Activated T-helper 2 cell treated with anti-CD3 and anti-CD28 coated beads, Interferon-gamma antibody, Interleukin-2, Interleukin-4, amounts not matched to agents 10 μg/mL and 5 μg/mL and 100 μg/mL, durations not matched to agents 14 hours and 24 hours and 36 hours (primary cell): ENCODE data around the gene TMTC2. TPM values are rescaled to one million over a fixed set of nuclear protein-coding genes. Genes with fewer than 3 reads are reported as not detected.
"Not testable (repeated sequence)": the region's sequence is repeated elsewhere in the genome, so short reads cannot be mapped to it uniquely, and the experiment has no call there.

ENCODE experiments used
- DNase-seq: peaks from one replicate; pipeline ENCODE4 v3.0.0; 2021; ENCODE audit warnings: low spot score
- H3K27ac Mint-ChIP-seq: one replicate; pipeline ENCODE4 v1.8.0; 2021; ENCODE audit warnings: mixed read lengths
- H3K27me3 Mint-ChIP-seq: one replicate; pipeline ENCODE4 v1.8.0; 2021; ENCODE audit warnings: low read depth, mixed read lengths
- H3K36me3 Mint-ChIP-seq: one replicate; pipeline ENCODE4 v1.8.0; 2021; ENCODE audit warnings: low read depth, mixed read lengths
- H3K4me1 Mint-ChIP-seq: one replicate; pipeline ENCODE4 v1.8.0; 2021; ENCODE audit warnings: low read depth, mixed read lengths
- H3K4me3 Mint-ChIP-seq: one replicate; pipeline ENCODE4 v1.8.0; 2021; ENCODE audit warnings: low read depth, mild to moderate bottlenecking, moderate library complexity, mixed read lengths
- H3K9me3 Mint-ChIP-seq: one replicate; pipeline ENCODE4 v1.8.0; 2021; ENCODE audit warnings: mixed read lengths
- intact Hi-C: fragments of 100-400 bp; cut with micrococcal nuclease; formaldehyde crosslinking; loops from one replicate; pipeline ENCODE4 v1.15.1; 2023
- total RNA-seq: library from RNA; stranded (reverse); gene quantifications from 2 replicates; pipeline ENCODE4 v1.2.3, GENCODE V29; 2022

Gene TMTC2
- total RNA-seq, 1 donor from 2014 or later: 2.5 TPM

- Mint-ChIP-seq H3K9me3 (no peaks in the 10 kb centered on the region), H3K36me3 (no peaks in the 10 kb centered on the region), H3K4me3 (no peak overlapping the region), H3K27ac (no peak overlapping the region), H3K4me1 (no peaks in the 10 kb centered on the region), H3K27me3 (no peaks in the 10 kb centered on the region)
- no peak for DNase-seq
- intact Hi-C loops: no loop called here
Measured at GRCh38 chr12:82749015-82749414, 62.3 kb downstream of the TMTC2 start.

DNA sequence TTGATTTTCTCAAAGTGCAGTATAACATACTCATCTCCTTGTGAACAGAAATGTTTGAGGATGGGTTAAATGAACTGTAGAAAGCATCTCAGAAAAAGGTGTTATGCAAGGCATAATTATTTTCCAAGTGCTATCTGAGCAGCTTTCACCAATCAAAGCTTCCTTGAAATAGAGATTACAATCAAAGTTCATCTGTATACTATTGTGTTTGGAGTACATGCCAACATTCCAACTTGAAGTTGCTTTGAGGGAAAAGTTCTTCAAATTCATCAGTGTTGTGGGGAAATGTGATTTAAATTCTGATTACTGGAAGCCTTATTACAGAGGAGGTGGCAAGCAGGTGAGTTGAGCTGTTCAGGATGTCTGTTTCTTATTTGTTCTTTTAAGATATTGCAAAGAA lies 68.2 kb downstream of the TMTC2 start:
- intact Hi-C loops: no loop called here
- H3K27me3 Mint-ChIP-seq: no peaks in the 10 kb centered on the region
- no peak overlapping the region for H3K4me3 Mint-ChIP-seq
- DNase-seq: no peak
- H3K4me1 Mint-ChIP-seq: no peaks in the 10 kb centered on the region
- H3K27ac Mint-ChIP-seq: no peak overlapping the region
- no peaks in the 10 kb centered on the region for H3K36me3 Mint-ChIP-seq
- H3K9me3 Mint-ChIP-seq: no peaks in the 10 kb centered on the region

- no peaks in the 10 kb centered on the region for H3K27me3 Mint-ChIP-seq
- intact Hi-C loops: no loop called here
- no peaks in the 10 kb centered on the region for H3K36me3 Mint-ChIP-seq
- no peaks in the 10 kb centered on the region for H3K4me1 Mint-ChIP-seq
- DNase-seq: no peak
- no peaks in the 10 kb centered on the region for H3K9me3 Mint-ChIP-seq
- no peak overlapping the region for H3K4me3 Mint-ChIP-seq
- H3K27ac Mint-ChIP-seq: no peak overlapping the region
Measured at GRCh38 chr12:82756303-82756702, 69.6 kb downstream of the TMTC2 start.

DNA sequence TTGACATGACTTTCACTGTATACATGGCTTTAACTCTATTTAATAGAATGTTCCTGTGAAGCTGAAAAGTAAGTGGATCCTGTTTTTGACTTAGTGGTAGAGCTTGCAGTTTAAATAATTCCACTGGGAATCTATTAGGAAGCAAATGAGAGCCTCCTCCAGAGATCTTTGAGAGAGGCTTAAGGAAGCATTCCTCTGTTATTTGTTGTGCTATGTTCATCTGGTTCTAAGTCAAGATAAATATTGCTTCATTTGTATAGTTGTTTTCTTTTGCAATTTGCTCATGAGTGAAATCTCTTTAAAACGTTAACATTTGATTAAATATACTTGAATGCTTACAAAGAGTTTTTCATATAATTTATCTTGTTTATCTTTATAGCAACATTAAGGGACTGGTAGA lies 70.4 kb downstream of the TMTC2 start:
- H3K36me3 Mint-ChIP-seq: no peaks in the 10 kb centered on the region
- no peak overlapping the region for H3K4me3 Mint-ChIP-seq
- no peak for DNase-seq
- intact Hi-C loops: no loop called here
- H3K27ac Mint-ChIP-seq: no peak overlapping the region
- H3K27me3 Mint-ChIP-seq: no peaks in the 10 kb centered on the region
- H3K4me1 Mint-ChIP-seq: no peaks in the 10 kb centered on the region
- no peaks in the 10 kb centered on the region for H3K9me3 Mint-ChIP-seq

GRCh38 chr12:82757656-82758055 lies 71.0 kb downstream of the TMTC2 start:
- Mint-ChIP-seq H3K27ac (no peak overlapping the region), H3K36me3 (no peaks in the 10 kb centered on the region), H3K4me1 (no peaks in the 10 kb centered on the region), H3K9me3 (no peaks in the 10 kb centered on the region), H3K27me3 (no peaks in the 10 kb centered on the region), H3K4me3 (no peak overlapping the region)
- intact Hi-C loops: no loop called here
- DNase-seq: no peak

DNA sequence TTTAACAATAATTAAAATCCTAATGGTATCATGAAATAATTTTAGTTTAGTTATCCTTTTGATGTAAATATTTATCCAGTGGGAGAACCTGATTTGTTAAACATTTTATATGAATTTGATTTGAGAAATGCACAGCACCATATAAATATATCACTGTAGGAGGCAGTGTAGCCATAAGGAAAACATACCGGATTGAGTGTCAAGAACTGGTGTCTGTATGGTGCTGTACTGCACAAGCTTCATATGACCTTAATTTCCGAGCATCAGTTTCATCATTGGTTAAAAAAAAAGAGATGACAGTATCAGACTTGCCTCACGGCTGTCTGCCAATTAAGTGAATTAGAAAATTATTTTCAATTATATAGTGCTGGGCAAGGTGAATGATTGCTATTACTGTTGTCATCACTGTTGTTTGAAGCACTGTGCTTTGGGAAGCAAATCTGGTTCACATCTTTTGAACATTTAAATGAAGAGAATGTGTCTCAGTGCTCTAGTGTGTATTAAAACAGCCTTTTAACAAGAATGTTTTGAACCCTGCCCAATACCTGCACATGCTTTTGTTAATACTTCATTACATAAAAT lies 72.1 kb downstream of the TMTC2 start:
- H3K4me1 Mint-ChIP-seq: no peaks in the 10 kb centered on the region
- DNase-seq: no peak
- no peaks in the 10 kb centered on the region for H3K27me3 Mint-ChIP-seq
- no peaks in the 10 kb centered on the region for H3K36me3 Mint-ChIP-seq
- intact Hi-C loops: no loop called here
- no peak overlapping the region for H3K27ac Mint-ChIP-seq
- H3K9me3 Mint-ChIP-seq: no peaks in the 10 kb centered on the region
- no peak overlapping the region for H3K4me3 Mint-ChIP-seq

- Mint-ChIP-seq H3K27me3 (no peaks in the 10 kb centered on the region), H3K36me3 (no peaks in the 10 kb centered on the region), H3K27ac (no peak overlapping the region), H3K4me1 (no peaks in the 10 kb centered on the region), H3K9me3 (no peaks in the 10 kb centered on the region), H3K4me3 (no peak overlapping the region)
- DNase-seq: no peak
- intact Hi-C loops: no loop called here
Measured at GRCh38 chr12:82760423-82760822, 73.7 kb downstream of the TMTC2 start.

DNA sequence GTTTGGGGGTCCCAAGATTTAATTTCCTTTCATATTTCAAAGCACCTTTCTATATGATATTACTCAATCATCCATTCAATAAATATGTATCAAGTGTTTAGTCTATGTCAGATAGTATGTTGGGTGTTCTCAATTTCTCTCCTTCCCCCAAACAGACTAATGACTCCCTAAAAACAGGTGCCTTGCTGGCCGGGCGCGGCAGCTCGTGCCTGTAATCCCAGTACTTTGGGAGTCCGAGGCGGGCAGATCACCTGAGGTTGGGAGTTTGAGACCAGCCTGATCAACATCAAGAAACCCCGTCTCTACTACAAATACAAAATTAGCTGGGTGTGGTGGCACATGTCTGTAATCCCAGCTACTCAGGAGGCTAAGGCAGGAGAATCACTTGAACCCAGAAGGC lies 78.5 kb downstream of the TMTC2 start:
- H3K27ac Mint-ChIP-seq, H3K4me3 Mint-ChIP-seq, H3K9me3 Mint-ChIP-seq, H3K4me1 Mint-ChIP-seq, H3K36me3 Mint-ChIP-seq, H3K27me3 Mint-ChIP-seq, intact Hi-C loops, DNase-seq: not testable (repeated sequence)

- Mint-ChIP-seq H3K27me3 (no peaks in the 10 kb centered on the region), H3K9me3 (no peaks in the 10 kb centered on the region), H3K4me1 (no peaks in the 10 kb centered on the region), H3K36me3 (no peaks in the 10 kb centered on the region), H3K4me3 (no peak overlapping the region), H3K27ac (no peak overlapping the region)
- intact Hi-C loops: no loop called here
- no peak for DNase-seq
Measured at GRCh38 chr12:82765971-82766705, 79.4 kb downstream of the TMTC2 start.

- no peaks in the 10 kb centered on the region for H3K36me3 Mint-ChIP-seq
- no peak for DNase-seq
- no peaks in the 10 kb centered on the region for H3K9me3 Mint-ChIP-seq
- no peaks in the 10 kb centered on the region for H3K27me3 Mint-ChIP-seq
- intact Hi-C loops: no loop called here
- no peaks in the 10 kb centered on the region for H3K4me1 Mint-ChIP-seq
- no peak overlapping the region for H3K4me3 Mint-ChIP-seq
- H3K27ac Mint-ChIP-seq: no peak overlapping the region
Measured at GRCh38 chr12:82774666-82775065, 88.0 kb downstream of the TMTC2 start.

GRCh38 chr12:82780517-82780916 lies 93.8 kb downstream of the TMTC2 start:
- H3K4me3 Mint-ChIP-seq: no peak overlapping the region
- no peak overlapping the region for H3K27ac Mint-ChIP-seq
- no peaks in the 10 kb centered on the region for H3K4me1 Mint-ChIP-seq
- no peaks in the 10 kb centered on the region for H3K36me3 Mint-ChIP-seq
- no peak for DNase-seq
- H3K9me3 Mint-ChIP-seq: no peaks in the 10 kb centered on the region
- intact Hi-C loops: no loop called here
- H3K27me3 Mint-ChIP-seq: no peaks in the 10 kb centered on the region

DNA sequence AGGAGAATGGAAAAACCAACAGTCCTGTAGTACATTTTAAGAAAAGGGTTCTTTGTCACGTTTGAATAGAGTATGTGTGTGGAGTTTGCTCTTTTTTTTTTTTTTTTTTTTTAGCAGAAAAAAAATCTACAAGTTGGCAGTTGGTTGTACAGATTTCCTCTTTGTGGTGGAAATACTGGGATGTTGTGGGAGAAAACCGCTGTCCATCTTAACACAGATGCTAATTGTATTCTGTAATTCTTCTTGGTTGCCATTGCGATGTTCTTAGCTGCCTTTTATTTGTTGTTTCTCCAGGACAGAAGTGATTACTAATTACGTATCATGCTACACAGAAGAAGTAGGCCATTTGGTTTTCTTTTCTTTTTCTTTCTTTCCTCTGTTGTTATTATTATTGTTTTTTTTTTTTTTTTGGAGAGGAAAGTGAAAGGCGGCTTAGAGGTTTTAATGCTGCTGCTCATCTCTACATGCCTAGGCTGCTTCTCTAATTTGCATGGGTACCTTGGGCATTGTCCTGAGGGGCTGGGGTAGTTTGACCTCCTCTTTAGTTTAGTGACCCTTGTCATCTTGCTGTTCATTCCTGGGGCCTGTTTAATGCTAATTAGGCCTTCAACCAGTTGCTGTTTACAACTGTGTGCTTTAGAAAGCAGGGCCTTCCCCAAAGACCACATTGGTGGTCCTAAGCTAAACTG lies 94.7 kb downstream of the TMTC2 start:
- Mint-ChIP-seq H3K4me3 (no peak overlapping the region), H3K9me3 (no peaks in the 10 kb centered on the region), H3K36me3 (no peaks in the 10 kb centered on the region), H3K4me1 (no peaks in the 10 kb centered on the region), H3K27ac (no peak overlapping the region), H3K27me3 (no peaks in the 10 kb centered on the region)
- DNase-seq: no peak
- intact Hi-C loops: no loop called here

- Mint-ChIP-seq H3K27ac (no peak overlapping the region), H3K4me3 (no peak overlapping the region), H3K27me3 (no peaks in the 10 kb centered on the region), H3K9me3 (no peaks in the 10 kb centered on the region), H3K36me3 (no peaks in the 10 kb centered on the region), H3K4me1 (no peaks in the 10 kb centered on the region)
- no peak for DNase-seq
- intact Hi-C loops: no loop called here
Measured at GRCh38 chr12:82783435-82783834, 96.7 kb downstream of the TMTC2 start.
